TTC549 (cell line): ENCODE results near the gene RGSL1.

Source experiments
- FAIRE-seq: peaks from 2 replicates; lab custom pipeline; 2012; peaks lifted over from hg19 to GRCh38; lab: Jason Lieb, UNC

The RGSL1 gene

DNA sequence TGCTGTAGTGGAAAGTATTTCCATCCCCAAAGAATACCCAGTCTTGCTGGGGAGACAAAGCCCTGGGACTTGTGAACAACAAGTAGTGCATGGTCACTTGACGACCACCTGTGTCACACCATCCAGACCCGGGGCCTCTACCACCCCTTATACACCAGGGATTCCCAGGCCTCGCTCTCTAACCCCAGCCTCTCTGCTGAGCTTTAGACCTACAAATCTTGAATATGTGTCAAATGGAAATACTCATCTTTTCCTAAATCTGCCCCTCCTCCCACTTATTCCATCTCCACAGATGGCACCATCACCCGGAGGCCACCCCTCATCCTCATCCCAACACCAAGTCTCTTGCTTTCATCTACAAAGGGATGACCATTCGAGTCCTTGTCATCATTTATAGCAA lies 140.0 kb downstream of the RGSL1 start:
- no peak for FAIRE-seq

DNA sequence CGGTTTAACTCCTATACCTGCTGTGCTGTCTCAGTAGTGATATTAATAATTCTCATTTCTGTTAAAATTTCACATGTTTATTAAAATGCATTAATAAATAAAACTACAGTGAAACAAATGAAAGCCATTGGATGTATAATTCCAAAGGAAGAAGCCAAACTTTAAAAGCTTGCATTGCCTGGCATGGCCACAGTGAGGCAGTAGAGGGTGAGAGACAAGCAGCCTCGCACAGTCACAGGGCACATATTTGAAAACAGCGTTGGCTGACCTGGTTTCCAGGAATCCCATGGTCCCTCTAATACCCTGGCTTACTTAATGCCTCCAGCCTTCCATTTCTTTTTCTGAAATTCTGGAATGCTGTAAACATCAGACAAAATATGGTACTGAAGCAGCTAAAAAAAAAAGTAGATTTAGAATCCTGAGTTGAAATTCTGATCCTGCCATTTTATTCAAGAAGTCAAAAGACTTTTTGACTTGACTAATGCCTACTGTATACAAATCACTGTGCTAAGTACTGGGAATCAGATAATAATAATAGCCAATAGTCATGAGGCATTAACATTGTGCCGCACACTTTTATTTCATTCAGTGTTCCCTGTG lies 145.8 kb downstream of the RGSL1 start:
- peak; percentile 96 for FAIRE-seq

DNA sequence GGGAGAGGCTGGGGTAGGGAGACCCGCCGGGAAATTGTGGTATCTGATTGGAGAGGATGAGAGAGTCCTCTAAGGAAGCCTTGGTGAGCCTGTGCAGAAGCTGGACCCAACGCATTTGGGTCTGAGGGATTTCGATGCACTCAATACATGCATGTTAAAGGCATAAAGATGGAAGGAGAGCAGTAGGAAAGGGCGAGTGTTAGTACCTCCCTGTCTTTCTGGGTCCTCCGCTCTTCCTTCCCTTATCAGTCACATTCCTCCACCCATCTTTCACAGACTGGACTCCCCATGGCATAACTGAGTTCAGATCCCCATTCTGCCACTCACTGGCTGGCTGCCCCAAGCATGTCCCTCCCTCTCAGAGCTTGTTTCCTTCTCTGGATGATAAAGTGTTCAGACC lies 147.0 kb downstream of the RGSL1 start:
- no peak for FAIRE-seq

DNA sequence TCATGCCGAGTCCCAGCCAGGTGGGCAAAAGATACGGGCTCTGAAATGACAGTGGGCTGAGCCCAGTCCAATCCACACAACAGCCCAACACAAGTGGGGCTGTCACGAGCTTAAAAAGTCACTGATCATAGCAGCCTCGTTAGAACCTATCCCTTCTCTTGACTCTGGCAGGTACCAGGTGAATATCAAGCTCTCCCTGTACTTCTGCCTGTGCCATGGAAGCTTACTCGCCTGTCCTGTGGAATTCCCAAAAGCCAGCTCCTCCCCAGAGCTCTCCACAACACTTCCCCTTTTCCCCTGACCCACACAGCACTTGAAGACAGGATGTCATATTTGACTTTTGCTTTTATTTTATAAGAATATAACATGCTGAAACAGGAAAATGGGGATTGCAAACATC lies 148.3 kb downstream of the RGSL1 start:
- no peak for FAIRE-seq

DNA sequence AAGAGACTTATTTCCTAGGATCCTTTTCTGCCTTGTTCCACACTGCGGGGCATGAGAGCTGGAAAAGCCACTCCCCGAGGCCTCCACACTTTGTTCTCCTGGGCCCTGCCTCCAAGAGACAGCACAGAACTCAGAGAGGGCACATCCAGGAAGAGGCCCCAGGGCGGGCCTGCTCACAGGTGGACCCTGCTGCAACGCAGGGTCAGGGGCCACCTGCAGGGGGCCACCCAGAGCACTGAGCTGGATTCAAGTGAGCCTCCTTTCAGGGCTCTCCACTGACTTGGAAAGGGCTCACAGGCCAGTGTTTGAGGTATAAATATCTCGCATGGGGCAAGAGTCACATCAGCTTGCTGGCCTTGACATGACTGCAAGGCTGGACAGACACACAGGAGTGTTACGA lies 149.4 kb downstream of the RGSL1 start:
- FAIRE-seq, result no peak

DNA sequence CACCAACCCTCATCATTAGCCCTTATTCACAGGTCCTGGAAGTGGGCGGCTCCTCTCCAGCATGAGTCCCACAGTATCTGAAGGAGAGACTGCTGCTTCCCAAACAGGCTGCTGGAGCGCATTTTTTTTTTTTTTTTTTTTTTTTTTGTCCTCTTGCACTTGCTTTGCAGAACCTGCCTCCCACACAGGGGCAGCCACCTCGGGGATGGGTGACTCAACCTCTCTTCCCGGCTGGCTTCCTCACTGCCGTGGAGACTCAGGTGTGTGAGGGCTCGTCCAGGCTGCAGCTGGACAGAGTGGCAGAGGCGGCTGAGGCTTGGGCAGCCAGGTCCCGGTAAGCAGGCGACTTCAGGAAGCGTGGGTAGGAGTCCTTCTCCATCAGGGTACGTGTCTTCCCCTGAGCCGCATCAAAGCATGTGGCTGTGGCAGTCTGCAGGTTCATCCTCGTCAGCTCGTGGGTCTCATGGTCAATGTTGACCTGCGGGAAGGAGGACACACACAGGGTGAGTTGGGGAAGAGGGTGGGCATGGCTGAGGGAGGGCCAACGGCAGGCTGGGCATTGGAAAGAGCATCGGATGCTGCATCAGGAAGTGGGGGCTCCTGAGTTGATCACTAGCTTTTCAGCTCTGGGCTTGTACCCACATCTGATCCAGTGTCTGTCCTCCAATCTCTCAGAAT lies 150.2 kb downstream of the RGSL1 start:
- no peak for FAIRE-seq

DNA sequence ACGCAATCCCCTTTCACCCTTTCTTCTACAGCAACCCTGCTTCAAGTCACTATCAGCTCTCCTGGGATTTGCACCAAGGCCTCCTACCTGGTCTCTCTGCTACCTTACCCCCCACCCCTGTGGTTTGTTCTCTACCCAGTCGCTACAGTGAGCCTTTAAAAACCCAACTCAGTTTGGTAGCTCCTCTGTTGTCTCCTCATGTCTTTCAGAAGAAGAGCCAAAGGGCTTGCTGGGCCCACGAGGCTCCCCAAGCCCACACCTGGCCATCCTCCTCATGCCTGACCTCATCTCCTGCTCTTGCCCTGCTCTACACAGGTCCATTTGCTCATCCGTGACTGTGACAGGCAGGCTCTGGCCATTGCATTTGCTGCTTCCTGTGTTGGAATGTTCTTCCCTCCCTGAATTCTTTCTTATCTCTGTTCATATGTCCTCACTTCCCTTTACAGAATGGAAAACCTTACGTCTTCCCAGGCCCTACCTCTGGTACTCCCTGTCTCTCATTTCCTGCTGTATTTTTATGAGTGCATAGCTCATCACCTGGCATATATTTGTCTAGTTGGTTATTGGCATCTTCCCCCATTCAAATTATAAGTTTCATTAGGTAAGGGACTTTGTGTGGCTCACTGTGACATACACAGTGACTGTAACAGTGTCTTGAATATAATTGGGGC lies 150.9 kb downstream of the RGSL1 start:
- FAIRE-seq, result no peak

DNA sequence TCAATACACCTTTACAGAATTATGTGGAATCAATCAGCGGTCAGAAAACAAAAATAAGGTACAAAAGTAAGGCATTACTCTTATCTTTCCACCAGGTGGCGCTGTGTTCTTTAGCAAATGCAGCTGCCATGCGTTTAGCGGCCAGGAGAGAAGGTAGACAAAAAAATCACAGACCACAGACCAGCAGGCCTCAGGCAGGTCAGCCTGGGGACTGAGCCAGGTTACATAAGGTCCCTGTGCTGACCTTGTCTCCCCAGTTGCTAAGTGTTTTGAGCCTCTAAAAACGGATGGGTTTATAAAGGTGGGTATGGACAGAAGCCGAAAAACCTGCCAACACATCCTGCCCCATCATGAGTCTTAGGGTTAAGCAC lies 151.5 kb downstream of the RGSL1 start:
- peak; percentile 77 for FAIRE-seq

DNA sequence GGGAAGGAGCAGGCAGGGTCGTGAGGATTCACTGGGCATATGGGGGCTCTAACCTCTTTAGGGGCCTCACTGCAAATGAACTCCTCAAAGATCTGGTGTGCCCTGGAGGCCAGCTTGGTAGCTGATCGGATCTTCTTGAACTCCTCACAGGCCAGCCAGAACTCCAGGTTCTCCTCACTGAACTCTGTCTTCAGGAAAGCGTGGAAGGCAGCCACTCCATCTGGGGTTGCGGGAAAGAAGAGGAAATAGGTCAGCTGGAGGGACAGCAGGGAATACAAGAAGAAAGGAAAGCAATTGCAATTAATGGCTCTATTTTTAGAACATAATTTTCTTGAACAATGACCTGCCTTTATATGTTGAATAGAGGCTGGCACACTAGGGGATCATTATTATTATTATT lies 152.0 kb downstream of the RGSL1 start:
- FAIRE-seq, result no peak

DNA sequence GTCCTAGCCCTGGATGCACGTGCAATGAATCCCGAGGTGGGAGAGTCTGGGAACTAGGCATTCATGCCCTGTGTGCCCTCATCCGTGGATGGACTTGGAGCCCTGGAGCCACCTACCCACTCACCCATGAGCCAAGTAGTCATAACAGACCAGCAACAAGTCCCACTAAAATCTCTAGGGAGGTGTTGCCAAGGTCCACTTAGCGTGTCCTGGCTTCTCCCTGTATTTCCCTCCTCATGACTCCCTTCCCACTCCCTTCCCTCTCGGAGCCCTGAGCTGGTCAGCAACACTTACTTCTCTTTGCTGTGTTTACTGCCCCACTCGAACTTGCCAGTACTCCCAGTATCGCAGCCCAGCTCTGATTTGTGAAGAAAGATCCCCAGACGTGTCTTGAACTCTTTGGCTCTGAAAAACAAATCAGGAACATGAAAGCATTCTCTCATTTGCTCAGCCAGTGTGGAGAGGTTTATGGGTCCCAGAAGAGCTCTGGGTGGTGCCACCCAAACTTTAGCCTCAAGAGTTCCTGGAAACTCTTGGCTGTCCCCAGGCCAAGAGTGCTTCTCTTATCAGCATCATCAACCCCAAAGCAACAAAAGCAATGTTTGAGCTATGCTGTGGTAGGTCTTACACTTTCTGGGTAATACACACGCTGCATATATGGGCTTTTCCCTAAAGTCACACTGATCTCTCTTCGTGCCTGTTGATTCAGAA lies 153.1 kb downstream of the RGSL1 start:
- no peak for FAIRE-seq

DNA sequence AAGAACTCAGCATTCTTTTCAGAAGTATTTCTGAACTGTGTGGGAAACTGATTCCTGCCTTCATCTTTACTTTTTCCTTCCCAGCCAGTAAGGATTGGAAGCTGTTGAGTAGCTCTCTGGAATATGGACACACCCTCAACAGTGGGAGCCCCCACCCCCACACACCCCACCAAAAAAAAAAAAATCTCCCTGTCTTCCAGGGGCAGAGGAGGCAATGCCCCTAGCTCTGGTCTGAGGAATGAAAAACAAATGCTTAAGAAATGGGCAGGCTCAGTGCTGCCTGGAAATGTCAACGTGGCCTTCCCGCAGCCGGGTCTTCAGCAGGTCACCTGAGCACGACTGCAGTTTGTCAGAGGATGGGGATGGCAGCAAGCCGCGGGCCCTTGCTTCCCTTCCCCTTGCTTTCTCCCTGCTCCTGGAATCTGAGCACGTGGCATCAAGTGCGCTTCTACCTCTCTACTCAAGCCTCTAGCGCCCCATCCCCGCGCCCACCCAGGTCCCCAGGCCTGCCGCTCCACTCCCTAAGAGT lies 153.8 kb downstream of the RGSL1 start:
- no peak for FAIRE-seq

DNA sequence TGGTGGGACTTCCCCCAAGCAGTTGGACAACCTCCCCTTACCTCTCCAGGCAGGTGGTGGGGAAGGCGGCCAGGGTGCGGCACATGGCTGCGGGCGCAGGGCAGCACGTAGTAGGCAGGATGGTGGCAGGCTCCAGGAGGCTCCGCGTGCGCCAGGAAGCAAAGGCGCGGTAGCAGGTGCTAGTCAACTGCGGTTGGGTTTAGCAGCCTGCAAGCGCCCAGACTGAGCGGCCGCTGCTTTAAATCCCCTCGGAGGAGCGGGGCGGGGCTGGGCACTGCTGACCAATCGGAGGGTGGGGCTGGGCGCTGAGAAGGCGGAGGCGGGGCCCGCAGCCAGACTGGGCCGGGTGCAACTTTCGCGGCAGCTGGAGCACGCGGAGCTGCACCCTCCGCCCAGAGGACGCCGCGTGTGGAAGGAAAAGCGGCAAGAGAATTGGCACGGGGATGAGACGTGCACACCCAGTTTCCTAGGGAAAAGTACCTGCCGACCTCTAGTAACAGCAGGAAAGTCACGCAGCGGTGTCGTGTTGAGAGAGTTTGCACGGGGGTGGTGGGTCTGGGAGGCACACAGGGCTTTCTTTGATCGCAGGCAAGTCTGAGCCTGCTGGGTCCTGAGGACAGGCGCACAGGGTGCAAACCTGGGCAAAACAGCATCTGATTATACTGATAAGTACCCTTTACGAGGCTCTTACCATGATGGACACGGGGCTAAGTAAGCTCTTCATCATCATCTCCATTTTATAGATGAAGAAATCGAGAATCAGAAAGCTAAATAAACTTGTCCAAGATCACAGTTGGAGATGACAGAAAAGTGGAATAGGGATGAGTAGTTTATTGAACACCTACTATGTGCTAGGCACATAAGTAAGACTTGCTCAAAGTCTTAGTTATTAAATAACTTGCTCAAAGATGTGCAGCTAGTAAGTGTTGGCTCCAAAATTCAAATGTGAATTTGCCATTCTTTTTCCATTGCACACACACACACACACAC lies 154.5 kb downstream of the RGSL1 start, which contains the start of gene RGS16:
TSS of gene RGS16 (minus strand) at position 215 of the 990 bp plus-strand sequence. CDS start at position 85, 130 bp downstream.
- FAIRE-seq, result no peak

DNA sequence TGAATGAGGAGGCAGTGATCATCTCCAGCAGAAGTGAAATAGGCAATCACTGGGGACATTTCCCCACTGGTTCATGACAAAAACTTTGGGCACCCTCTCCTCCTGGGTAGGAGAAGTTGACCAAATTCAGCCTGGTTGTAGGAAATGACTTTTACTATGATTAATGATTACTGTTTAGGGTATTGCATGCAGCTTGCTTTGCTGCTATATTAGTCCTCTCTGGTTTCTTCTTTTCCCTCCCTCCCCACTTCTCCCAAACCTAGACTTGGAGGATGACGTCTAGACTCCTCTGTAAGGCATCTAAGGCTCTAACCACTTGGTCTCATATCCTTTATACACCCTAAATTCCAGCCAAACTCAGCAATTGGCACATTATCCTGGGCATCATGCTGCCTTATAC lies 157.6 kb downstream of the RGSL1 start:
- no peak for FAIRE-seq

DNA sequence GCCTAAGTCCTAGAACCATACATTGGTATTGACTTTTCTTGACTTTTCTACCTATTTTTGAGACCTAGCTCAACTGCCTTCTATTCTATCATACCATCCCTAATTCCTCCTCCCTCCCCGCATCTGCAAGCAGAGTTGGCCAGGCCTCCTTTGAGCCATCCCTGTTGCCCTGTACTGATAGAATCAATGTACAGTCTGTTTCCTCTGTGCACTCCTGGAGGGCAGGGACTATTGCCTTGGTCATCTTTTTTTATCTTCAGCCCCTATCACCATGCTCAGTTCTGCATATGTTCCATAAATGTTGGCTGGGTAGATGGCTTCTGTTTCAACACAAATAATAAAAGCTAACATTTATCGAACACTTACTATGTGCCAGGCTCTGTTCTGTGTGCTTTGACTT lies 158.3 kb downstream of the RGSL1 start:
- no peak for FAIRE-seq

DNA sequence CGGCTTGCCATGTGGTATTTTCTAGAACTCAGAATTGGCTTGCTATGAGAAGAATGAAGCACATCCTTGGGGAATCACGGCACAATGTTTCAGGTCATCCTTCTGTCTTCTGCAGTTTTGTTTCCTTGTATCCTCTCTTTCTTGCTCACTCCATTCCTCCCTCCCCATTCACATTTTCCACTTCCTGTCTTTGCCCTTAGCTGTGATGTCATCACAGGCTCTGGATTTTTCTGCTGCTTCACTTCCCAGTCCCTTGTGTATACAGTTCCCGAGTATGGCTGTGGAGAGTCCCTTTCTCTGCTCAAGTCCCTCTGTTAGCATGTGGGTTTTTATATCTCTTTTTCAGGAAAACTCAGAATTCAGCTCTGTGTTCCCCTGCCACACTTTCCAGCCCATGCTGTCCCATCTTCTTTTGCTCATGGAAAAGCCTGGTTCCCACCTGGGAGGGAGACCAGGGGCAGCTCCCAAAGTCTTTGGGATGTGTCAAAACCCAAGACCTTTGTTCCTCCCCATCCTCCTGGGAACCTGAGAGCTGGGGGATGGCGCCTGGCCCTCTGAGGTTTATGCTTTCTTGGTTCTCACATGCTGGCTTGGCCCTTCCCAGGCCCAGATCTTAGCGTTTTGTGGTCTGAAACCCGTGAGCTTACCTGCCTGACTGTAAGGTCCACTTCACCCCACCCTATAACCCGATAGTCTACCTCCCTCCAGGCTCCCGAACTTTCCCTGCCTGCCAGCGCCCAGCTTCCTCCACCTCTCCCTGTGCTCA lies 159.1 kb downstream of the RGSL1 start:
- FAIRE-seq, result no peak
